Neural cell (in vitro differentiated cells): Measurements from ENCODE around the gene ADGRL3. TPM values are rescaled to one million over a fixed set of nuclear protein-coding genes. Genes with fewer than 3 reads are reported as not detected.

Experiments used
- H2AFZ ChIP-seq: fragments of 200-600, 300-800 bp; sonication (generic), shearing (Covaris generic); 2 replicates; pipeline ENCODE4 v1.6.0; 2014; ENCODE audit warnings: low read depth, mild to moderate bottlenecking, antibody characterized with exemption, low read length, moderate library complexity
- H3F3A ChIP-seq: fragments of 200-600 bp; shearing (Covaris generic); 2 replicates; pipeline ENCODE4 v1.6.1; 2016; ENCODE audit warnings: mild to moderate bottlenecking, moderate library complexity, mixed read lengths, antibody characterized with exemption, low read length; ENCODE audit not compliant: insufficient read depth, poor library complexity, severe bottlenecking
- H3K27ac ChIP-seq: fragments of 200-600, 300-800 bp; sonication (generic), shearing (Covaris generic); 2 replicates; pipeline ENCODE4 v1.5.1; 2014; ENCODE audit warnings: mild to moderate bottlenecking, low read length, moderate library complexity
- H3K27me3 ChIP-seq: fragments of 300-800, 200-600 bp; sonication (generic), shearing (Covaris generic); 2 replicates; pipeline ENCODE4 v1.6.0; 2014; ENCODE audit warnings: mild to moderate bottlenecking, low read depth, low read length, moderate library complexity; ENCODE audit not compliant: insufficient read depth
- H3K36me3 ChIP-seq: fragments of 300-800, 200-600 bp; sonication (generic), shearing (Covaris generic); 2 replicates; pipeline ENCODE4 v1.5.1; 2014; ENCODE audit warnings: mild to moderate bottlenecking, antibody characterized with exemption, low read length, moderate library complexity; ENCODE audit not compliant: insufficient read depth
- H3K4me2 ChIP-seq: fragments of 300-800, 200-600 bp; sonication (generic), shearing (Covaris generic); 2 replicates; pipeline ENCODE4 v1.6.0; 2014; ENCODE audit warnings: mild to moderate bottlenecking, low read length
- H3K4me3 ChIP-seq: fragments of 300-800, 200-600 bp; sonication (generic), shearing (Covaris generic); 2 replicates; pipeline ENCODE4 v1.5.1; 2014; ENCODE audit warnings: mild to moderate bottlenecking, low read length, moderate library complexity
- H3K79me2 ChIP-seq: fragments of 200-600 bp; shearing (Covaris generic); replicated peaks from 2 replicates; pipeline ENCODE4 v1.6.0; 2014; ENCODE audit warnings: mild to moderate bottlenecking, low read length, moderate library complexity; ENCODE audit not compliant: insufficient read depth
- H3K9ac ChIP-seq: fragments of 300-800, 200-600 bp; sonication (generic), shearing (Covaris generic); 2 replicates; pipeline ENCODE4 v1.6.1; 2016; ENCODE audit warnings: mild to moderate bottlenecking, low read length, mixed read lengths
- H3K9me2 ChIP-seq: fragments of 200-600 bp; shearing (Covaris generic); 2 replicates; pipeline ENCODE4 v1.6.1; 2016; ENCODE audit warnings: mild to moderate bottlenecking, low read length, mixed read lengths; ENCODE audit not compliant: insufficient read depth
- H3K9me3 ChIP-seq: fragments of 200-600, 300-800 bp; sonication (generic), shearing (Covaris generic); 2 replicates; pipeline ENCODE4 v1.6.1; 2016; ENCODE audit warnings: mild to moderate bottlenecking, mixed run types, low read length, moderate library complexity, mixed read lengths
- H4K20me1 ChIP-seq: fragments of 200-600 bp; shearing (Covaris generic); 2 replicates; pipeline ENCODE4 v1.6.1; 2016; ENCODE audit warnings: mild to moderate bottlenecking, mixed run types; ENCODE audit not compliant: insufficient read depth
- EP300 ChIP-seq: fragments of 450-650 bp; conservative IDR thresholded peaks from 2 replicates; pipeline ENCODE4 v1.6.1; 2014; ENCODE audit warnings: antibody characterized with exemption, mild to moderate bottlenecking, moderate library complexity; ENCODE audit not compliant: poor library complexity, severe bottlenecking
- EZH2 ChIP-seq: fragments of 200-600, 300-800 bp; shearing (Covaris generic), sonication (generic); IDR thresholded peaks from 2 replicates; pipeline ENCODE4 v1.6.1; 2014; ENCODE audit warnings: antibody characterized with exemption, low read length, borderline replicate concordance, mild to moderate bottlenecking; ENCODE audit not compliant: insufficient read depth, poor library complexity, severe bottlenecking
- MXI1 ChIP-seq: fragments of 450-650 bp; conservative IDR thresholded peaks from 2 replicates; pipeline ENCODE4 v1.6.1; 2014; ENCODE audit warnings: antibody characterized with exemption, mild to moderate bottlenecking; ENCODE audit not compliant: poor library complexity, severe bottlenecking
- POLR2AphosphoS5 ChIP-seq: IDR thresholded peaks from 2 replicates; pipeline ENCODE4 v1.6.1; 2012
- RAD21 ChIP-seq: fragments of 450-650 bp; conservative IDR thresholded peaks from 2 replicates; pipeline ENCODE4 v1.6.1; 2014; ENCODE audit warnings: antibody characterized with exemption, mild to moderate bottlenecking, moderate library complexity
- SMC3 ChIP-seq: fragments of 450-650 bp; conservative IDR thresholded peaks from 2 replicates; pipeline ENCODE4 v1.6.1; 2014; ENCODE audit warnings: antibody characterized with exemption, mild to moderate bottlenecking, moderate library complexity; ENCODE audit not compliant: poor library complexity
- TAF1 ChIP-seq: IDR thresholded peaks from 2 replicates; pipeline ENCODE4 v1.6.1; 2012; ENCODE audit warnings: low read depth
- polyA plus RNA-seq: library from polyadenylated mRNA; depleted of rRNA; stranded (reverse); fragments of >200 nt; gene quantifications from 2 replicates; pipeline ENCODE4 v1.2.3, GENCODE V29; 2014
- TF ChIP-seq, protein P1 (sequence below): IDR thresholded peaks from 2 replicates; pipeline ENCODE4 v1.6.1; 2012; ENCODE audit warnings: borderline replicate concordance
- TF ChIP-seq, protein P2 (sequence below): fragments of 450-650 bp; IDR thresholded peaks from 2 replicates; pipeline ENCODE4 v1.5.1; 2014; ENCODE audit warnings: antibody characterized with exemption, mild to moderate bottlenecking, moderate library complexity; ENCODE audit not compliant: poor library complexity, severe bottlenecking

Gene ADGRL3
- polyA plus RNA-seq, 1 donor from 2014 or later, result 99.4 TPM

GRCh38 chr4:61308033-61308432, 107.9 kb downstream of the ADGRL3 start:
- no peak overlapping the region for H3K27ac ChIP-seq
- no peaks in the 10 kb centered on the region for H3K27me3 ChIP-seq
- H3K9me3 ChIP-seq, result no peaks in the 10 kb centered on the region
- H2AFZ ChIP-seq, result no peak overlapping the region
- no peaks in the 10 kb centered on the region for H3K9me2 ChIP-seq
- H3K36me3 ChIP-seq, result peaks cover 6% of the 10 kb centered on the region
- peaks cover 67% of the 10 kb centered on the region for H3K79me2 ChIP-seq
- no peak overlapping the region for H3K4me2 ChIP-seq
- no peaks in the 10 kb centered on the region for H3F3A ChIP-seq
- H3K4me3 ChIP-seq, result no peak overlapping the region
- H3K9ac ChIP-seq, result no peak overlapping the region
- H4K20me1 ChIP-seq, result no peaks in the 10 kb centered on the region
- no peak for TF ChIP-seq RAD21

DNA sequence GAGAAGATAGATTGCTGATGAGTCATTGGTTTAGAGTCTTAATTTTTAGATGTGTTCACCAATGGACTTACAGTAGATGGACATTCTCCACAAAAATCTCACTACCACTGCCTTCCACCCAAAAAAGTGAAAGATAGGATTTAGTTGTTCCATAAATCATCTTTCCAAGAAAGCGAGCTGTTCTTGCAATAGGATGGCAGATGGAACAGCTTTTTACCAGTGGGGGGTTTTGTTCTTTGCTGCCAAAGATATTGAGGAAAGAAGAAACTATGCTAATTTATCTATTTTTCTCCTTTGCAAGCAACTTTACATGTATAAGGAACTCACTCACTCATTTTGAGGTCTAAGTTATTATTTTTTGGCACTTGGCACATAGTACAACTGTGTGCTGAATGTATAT, 109.5 kb downstream of the ADGRL3 start:
- Histone ChIP-seq H4K20me1 (no peaks in the 10 kb centered on the region), H3K79me2 (peaks cover 54% of the 10 kb centered on the region)
- no peak for TF ChIP-seq EP300
- no peak for TF ChIP-seq POLR2AphosphoS5

GRCh38 chr4:61312526-61312925, 112.4 kb downstream of the ADGRL3 start:
- Histone ChIP-seq H3F3A (no peaks in the 10 kb centered on the region), H2AFZ (no peak overlapping the region), H3K27ac (no peak overlapping the region), H4K20me1 (no peaks in the 10 kb centered on the region), H3K4me2 (no peak overlapping the region), H3K36me3 (peaks cover 6% of the 10 kb centered on the region), H3K27me3 (no peaks in the 10 kb centered on the region), H3K9me2 (no peaks in the 10 kb centered on the region), H3K4me3 (no peak overlapping the region), H3K79me2 (peaks cover 47% of the 10 kb centered on the region), H3K9me3 (no peaks in the 10 kb centered on the region), H3K9ac (no peak overlapping the region)
- TF ChIP-seq, protein P1, sequence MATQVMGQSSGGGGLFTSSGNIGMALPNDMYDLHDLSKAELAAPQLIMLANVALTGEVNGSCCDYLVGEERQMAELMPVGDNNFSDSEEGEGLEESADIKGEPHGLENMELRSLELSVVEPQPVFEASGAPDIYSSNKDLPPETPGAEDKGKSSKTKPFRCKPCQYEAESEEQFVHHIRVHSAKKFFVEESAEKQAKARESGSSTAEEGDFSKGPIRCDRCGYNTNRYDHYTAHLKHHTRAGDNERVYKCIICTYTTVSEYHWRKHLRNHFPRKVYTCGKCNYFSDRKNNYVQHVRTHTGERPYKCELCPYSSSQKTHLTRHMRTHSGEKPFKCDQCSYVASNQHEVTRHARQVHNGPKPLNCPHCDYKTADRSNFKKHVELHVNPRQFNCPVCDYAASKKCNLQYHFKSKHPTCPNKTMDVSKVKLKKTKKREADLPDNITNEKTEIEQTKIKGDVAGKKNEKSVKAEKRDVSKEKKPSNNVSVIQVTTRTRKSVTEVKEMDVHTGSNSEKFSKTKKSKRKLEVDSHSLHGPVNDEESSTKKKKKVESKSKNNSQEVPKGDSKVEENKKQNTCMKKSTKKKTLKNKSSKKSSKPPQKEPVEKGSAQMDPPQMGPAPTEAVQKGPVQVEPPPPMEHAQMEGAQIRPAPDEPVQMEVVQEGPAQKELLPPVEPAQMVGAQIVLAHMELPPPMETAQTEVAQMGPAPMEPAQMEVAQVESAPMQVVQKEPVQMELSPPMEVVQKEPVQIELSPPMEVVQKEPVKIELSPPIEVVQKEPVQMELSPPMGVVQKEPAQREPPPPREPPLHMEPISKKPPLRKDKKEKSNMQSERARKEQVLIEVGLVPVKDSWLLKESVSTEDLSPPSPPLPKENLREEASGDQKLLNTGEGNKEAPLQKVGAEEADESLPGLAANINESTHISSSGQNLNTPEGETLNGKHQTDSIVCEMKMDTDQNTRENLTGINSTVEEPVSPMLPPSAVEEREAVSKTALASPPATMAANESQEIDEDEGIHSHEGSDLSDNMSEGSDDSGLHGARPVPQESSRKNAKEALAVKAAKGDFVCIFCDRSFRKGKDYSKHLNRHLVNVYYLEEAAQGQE, result no peak
- no peak for TF ChIP-seq EZH2
- TF ChIP-seq POLR2AphosphoS5, result no peak
- no peak for TF ChIP-seq EP300
- no peak for TF ChIP-seq MXI1
- TF ChIP-seq, protein P2, sequence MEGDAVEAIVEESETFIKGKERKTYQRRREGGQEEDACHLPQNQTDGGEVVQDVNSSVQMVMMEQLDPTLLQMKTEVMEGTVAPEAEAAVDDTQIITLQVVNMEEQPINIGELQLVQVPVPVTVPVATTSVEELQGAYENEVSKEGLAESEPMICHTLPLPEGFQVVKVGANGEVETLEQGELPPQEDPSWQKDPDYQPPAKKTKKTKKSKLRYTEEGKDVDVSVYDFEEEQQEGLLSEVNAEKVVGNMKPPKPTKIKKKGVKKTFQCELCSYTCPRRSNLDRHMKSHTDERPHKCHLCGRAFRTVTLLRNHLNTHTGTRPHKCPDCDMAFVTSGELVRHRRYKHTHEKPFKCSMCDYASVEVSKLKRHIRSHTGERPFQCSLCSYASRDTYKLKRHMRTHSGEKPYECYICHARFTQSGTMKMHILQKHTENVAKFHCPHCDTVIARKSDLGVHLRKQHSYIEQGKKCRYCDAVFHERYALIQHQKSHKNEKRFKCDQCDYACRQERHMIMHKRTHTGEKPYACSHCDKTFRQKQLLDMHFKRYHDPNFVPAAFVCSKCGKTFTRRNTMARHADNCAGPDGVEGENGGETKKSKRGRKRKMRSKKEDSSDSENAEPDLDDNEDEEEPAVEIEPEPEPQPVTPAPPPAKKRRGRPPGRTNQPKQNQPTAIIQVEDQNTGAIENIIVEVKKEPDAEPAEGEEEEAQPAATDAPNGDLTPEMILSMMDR, result no peak
- TF ChIP-seq SMC3, result no peak
- TF ChIP-seq TAF1, result no peak
- TF ChIP-seq RAD21, result no peak

More for the DNA sequence above, 109.5 kb downstream of the ADGRL3 start:
- Histone ChIP-seq H3F3A (no peaks in the 10 kb centered on the region), H2AFZ (no peak overlapping the region), H3K27ac (no peak overlapping the region), H3K9me3 (no peaks in the 10 kb centered on the region), H3K27me3 (no peaks in the 10 kb centered on the region), H3K4me2 (no peak overlapping the region), H3K36me3 (peaks cover 6% of the 10 kb centered on the region), H3K9ac (no peak overlapping the region), H3K9me2 (no peaks in the 10 kb centered on the region), H3K4me3 (no peak overlapping the region)
